Measurements from ENCODE around the gene PLEKHH2.

Gene PLEKHH2

DNA sequence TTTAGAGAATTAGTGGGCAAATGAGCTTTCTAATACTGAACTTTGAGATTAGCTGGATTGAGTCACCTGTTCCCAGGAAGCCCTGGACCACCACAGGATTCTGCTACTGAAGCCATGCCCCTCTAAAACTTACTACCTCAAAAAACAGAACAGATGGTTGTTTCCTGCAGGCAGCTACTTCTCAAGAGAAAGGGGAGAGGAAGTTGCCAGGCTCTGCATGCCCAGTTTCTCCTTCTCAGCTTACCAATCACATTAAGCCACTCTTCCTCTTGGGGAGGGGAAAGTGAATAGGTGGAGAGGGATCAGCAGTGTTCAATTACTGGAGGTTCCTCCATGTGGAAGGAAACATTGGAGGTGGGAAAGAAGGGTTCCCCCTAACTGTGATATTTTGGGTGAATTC, 64.1 kb downstream of the PLEKHH2 start:
- no peak overlapping the region for H3K4me3 ChIP-seq (ENCODE audit: low read length)
- no peaks in the 10 kb centered on the region for H3K36me3 ChIP-seq (ENCODE audit: insufficient read depth, low read length)
- no peak overlapping the region for H3K9ac ChIP-seq (ENCODE audit: low read depth, low read length)
- H3K27me3 ChIP-seq (ENCODE audit: control insufficient read depth, insufficient read depth, low read length) = no peaks in the 10 kb centered on the region
- H3K4me2 ChIP-seq (ENCODE audit: low read length) = no peak overlapping the region
- H3K4me1 ChIP-seq (ENCODE audit: control insufficient read depth, insufficient read depth, low read length) = no peaks in the 10 kb centered on the region
- H3K9me3 ChIP-seq (replicated peaks; ENCODE audit: low read length) = no peaks in the 10 kb centered on the region

DNA sequence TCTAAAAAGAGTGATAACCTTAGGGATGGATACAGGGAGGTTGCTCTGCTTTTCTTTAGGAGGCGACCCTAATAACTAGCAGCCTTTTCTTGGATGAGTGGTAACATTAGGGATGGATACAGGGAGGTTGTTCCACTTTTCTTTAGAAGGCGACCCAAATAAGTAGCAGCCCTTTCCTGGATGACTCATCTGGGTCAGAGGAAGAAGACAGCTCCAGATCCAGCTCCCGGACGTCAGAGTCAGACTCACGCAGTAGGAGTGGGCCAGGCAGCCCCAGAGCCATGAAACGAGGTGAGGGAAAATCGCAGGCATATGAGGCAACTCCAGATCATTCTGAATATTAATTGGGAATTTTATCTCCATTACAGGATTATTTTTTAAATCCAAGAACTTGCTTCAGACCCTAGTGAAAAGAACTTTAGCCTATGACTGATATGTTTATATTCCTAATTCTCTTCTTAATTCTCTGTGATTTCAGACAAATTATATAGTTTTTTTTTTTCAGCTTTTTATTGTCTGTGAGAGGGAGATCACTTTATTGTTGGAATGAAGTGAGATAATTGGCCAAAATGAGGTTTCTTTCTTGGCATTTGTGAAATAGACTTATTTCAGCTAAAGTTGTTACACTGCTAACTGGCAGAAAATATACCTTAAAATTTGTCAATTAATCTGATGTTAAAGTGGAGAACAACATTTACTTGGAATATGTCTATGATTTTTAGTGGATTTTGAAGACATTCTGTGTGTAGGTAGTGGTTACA, 70.4 kb downstream of the PLEKHH2 start:
- no peaks in the 10 kb centered on the region for H3K36me3 ChIP-seq (ENCODE audit: insufficient read depth, low read length)
- peaks cover 17% of the 10 kb centered on the region for H3K4me1 ChIP-seq (ENCODE audit: control insufficient read depth, insufficient read depth, low read length)
- no peak overlapping the region for H3K4me2 ChIP-seq (ENCODE audit: low read length)
- H3K9me3 ChIP-seq (replicated peaks; ENCODE audit: low read length) = no peaks in the 10 kb centered on the region
- H3K4me3 ChIP-seq (ENCODE audit: low read length) = no peak overlapping the region
- H3K9ac ChIP-seq (ENCODE audit: low read depth, low read length) = no peak overlapping the region
- no peaks in the 10 kb centered on the region for H3K27me3 ChIP-seq (ENCODE audit: control insufficient read depth, insufficient read depth, low read length)

DNA sequence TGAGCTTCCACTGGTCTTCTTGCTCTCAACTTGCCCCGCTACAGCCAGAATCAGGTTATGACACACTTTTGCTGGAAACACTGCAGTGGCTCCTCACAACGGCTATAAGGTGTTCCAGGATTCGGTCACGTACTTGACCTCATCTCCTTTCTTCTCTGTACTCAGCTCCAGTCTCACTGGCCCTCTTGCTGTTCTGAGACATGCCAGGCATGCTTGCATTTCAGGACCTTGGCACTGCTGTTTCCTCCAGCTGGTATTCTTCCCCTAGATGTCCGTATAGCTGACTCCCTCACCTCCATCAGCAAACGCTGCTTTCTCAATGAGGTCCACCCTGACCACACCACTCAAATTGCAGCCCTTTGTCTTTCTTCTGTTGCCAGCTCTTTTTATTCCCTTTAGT, 71.1 kb downstream of the PLEKHH2 start:
- no peaks in the 10 kb centered on the region for H3K9me3 ChIP-seq (replicated peaks; ENCODE audit: low read length)
- no peaks in the 10 kb centered on the region for H3K36me3 ChIP-seq (ENCODE audit: insufficient read depth, low read length)
- no peaks in the 10 kb centered on the region for H3K27me3 ChIP-seq (ENCODE audit: control insufficient read depth, insufficient read depth, low read length)
- H3K9ac ChIP-seq (ENCODE audit: low read depth, low read length) = no peak overlapping the region
- peaks cover 18% of the 10 kb centered on the region for H3K4me1 ChIP-seq (ENCODE audit: control insufficient read depth, insufficient read depth, low read length)
- H3K4me2 ChIP-seq (ENCODE audit: low read length) = no peak overlapping the region
- H3K4me3 ChIP-seq (ENCODE audit: low read length) = no peak overlapping the region

DNA sequence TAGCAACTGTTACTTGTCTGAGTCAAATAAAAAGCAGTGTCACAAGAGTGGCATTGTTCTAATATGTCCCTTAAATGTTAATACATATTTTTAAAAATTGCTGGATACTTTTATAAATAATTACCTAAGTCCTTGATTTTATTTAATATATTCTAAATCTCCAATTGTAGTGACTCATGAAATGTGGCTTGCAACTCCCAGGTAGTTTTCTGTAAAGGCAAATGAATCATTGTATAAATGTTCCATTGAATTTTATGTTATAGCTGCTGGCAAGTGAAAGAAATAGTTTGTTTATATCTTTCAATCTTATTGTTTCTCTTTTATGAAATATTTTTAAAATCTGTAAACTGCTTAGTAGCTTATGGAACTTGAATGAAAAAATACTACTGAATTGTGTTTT, 71.8 kb downstream of the PLEKHH2 start:
- no peaks in the 10 kb centered on the region for H3K36me3 ChIP-seq (ENCODE audit: insufficient read depth, low read length)

DNA sequence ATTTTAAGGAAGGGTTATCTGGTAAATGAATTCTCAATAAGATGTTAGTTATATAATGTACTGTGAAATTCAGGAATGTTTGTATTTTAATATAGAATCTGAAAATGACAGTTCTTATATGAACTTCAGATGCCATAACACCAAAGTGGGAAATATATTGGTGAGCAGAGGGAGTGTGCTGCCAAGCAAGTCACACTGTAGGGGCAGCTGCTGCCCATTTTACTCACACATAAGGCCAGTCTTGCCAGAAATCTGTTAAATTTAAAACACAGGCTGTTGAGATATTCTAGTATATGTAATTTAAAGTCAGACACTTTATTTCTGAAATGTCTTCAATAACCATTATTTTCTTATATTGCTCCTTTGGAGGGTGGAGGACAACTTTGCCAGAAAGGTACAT, 73.8 kb downstream of the PLEKHH2 start:
- Histone ChIP-seq H3K36me3 (ENCODE audit: insufficient read depth, low read length) (no peaks in the 10 kb centered on the region), H3K4me1 (ENCODE audit: control insufficient read depth, insufficient read depth, low read length) (peaks cover 44% of the 10 kb centered on the region), H3K4me3 (ENCODE audit: low read length) (no peak overlapping the region), H3K4me2 (ENCODE audit: low read length) (no peak overlapping the region), H3K27me3 (ENCODE audit: control insufficient read depth, insufficient read depth, low read length) (no peaks in the 10 kb centered on the region), H3K9me3 (replicated peaks; ENCODE audit: low read length) (no peaks in the 10 kb centered on the region), H3K9ac (ENCODE audit: low read depth, low read length) (no peak overlapping the region)

More for the DNA sequence above, 71.8 kb downstream of the PLEKHH2 start:
- Histone ChIP-seq H3K4me3 (ENCODE audit: low read length) (no peak overlapping the region), H3K9me3 (replicated peaks; ENCODE audit: low read length) (no peaks in the 10 kb centered on the region), H3K4me2 (ENCODE audit: low read length) (no peak overlapping the region), H3K27me3 (ENCODE audit: control insufficient read depth, insufficient read depth, low read length) (no peaks in the 10 kb centered on the region), H3K4me1 (ENCODE audit: control insufficient read depth, insufficient read depth, low read length) (peaks cover 25% of the 10 kb centered on the region), H3K9ac (ENCODE audit: low read depth, low read length) (no peak overlapping the region)

- Histone ChIP-seq H3K9ac (ENCODE audit: low read depth, low read length) (peak overlapping the region; percentile 7), H3K4me2 (ENCODE audit: low read length) (peak overlapping the region; percentile 67), H3K4me1 (ENCODE audit: control insufficient read depth, insufficient read depth, low read length) (peaks cover 27% of the 10 kb centered on the region), H3K27me3 (ENCODE audit: control insufficient read depth, insufficient read depth, low read length) (no peaks in the 10 kb centered on the region), H3K9me3 (replicated peaks; ENCODE audit: low read length) (no peaks in the 10 kb centered on the region), H3K4me3 (ENCODE audit: low read length) (no peak overlapping the region), H3K36me3 (ENCODE audit: insufficient read depth, low read length) (no peaks in the 10 kb centered on the region)
These were observed 77.1 kb downstream of the PLEKHH2 start for GRCh38 chr2:43714164-43714563.

DNA sequence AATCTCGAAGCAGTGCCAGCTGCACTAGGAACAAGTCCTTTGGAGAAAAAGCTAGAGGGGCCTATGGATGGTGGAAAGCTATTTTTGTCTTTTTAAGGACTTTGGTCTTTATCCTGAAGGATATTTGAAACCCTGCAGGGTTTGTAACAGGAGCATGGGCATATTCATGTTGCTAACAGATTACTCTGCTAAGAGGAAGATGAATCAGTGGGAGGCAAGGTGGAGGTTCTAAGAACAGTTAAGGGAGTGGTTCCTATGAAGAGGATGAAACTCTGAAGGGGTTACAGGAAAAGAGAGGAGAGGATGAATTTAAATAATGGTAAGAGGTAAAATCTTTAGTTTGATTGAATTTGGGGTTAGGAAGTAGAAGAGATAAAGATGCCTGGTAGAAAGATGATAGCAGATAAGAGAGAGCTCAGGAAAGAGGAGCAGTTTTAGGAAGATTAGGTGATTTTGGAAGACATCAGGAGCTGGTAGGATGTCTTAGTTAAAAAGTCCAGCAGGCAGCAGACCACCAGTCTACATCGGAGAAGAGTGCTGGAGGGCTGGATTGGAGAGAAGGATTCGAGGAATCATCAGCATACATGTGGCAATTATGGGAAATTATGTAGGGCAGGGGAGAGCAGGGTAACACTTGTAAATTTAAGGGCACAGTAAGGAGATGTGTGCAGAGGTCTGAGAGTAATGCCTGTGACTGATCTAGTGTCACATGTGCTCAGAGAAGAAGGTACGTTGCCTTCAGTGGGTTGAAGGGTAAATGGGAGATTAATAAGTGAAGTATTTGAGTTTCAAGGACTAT, 78.4 kb downstream of the PLEKHH2 start:
- H3K4me3 ChIP-seq (ENCODE audit: low read length) = no peak overlapping the region
- no peaks in the 10 kb centered on the region for H3K9me3 ChIP-seq (replicated peaks; ENCODE audit: low read length)
- peaks cover 27% of the 10 kb centered on the region for H3K4me1 ChIP-seq (ENCODE audit: control insufficient read depth, insufficient read depth, low read length)
- no peak overlapping the region for H3K4me2 ChIP-seq (ENCODE audit: low read length)
- no peak overlapping the region for H3K9ac ChIP-seq (ENCODE audit: low read depth, low read length)
- H3K27me3 ChIP-seq (ENCODE audit: control insufficient read depth, insufficient read depth, low read length) = no peaks in the 10 kb centered on the region
- no peaks in the 10 kb centered on the region for H3K36me3 ChIP-seq (ENCODE audit: insufficient read depth, low read length)

GRCh38 chr2:43717322-43717721, 80.3 kb downstream of the PLEKHH2 start:
- Histone ChIP-seq H3K9ac (ENCODE audit: low read depth, low read length) (no peak overlapping the region), H3K4me3 (ENCODE audit: low read length) (no peak overlapping the region), H3K4me2 (ENCODE audit: low read length) (no peak overlapping the region), H3K4me1 (ENCODE audit: control insufficient read depth, insufficient read depth, low read length) (peaks cover 27% of the 10 kb centered on the region), H3K9me3 (replicated peaks; ENCODE audit: low read length) (no peaks in the 10 kb centered on the region), H3K27me3 (ENCODE audit: control insufficient read depth, insufficient read depth, low read length) (no peaks in the 10 kb centered on the region), H3K36me3 (ENCODE audit: insufficient read depth, low read length) (no peaks in the 10 kb centered on the region)

DNA sequence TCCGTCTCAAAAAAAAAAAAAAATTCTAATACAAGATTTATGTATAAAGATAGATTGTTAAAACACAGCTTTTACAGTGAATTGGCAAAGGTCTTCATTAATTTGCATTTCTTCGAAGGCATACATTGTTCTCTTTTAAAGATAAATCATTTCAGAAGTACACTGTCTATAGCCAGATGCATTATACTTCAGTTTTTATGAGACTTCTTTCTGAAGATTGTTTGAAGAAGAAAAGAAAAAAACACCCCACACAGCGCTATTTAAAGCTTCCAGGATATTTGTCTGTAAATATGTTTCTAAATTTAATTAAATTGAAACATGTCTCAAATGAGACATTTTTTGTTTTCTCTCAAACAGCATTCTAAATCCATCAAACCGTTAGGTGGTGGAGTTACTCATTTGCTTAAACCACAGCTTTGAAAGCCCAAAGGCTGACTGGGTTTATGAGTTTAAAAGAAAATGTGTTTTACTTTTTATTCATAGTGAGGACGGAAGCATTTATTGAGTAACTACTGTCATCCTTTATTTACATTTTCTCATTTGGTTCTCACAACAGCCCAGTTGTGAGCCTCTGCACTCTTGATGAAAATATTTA, 81.6 kb downstream of the PLEKHH2 start:
- Histone ChIP-seq H3K27me3 (ENCODE audit: control insufficient read depth, insufficient read depth, low read length) (no peaks in the 10 kb centered on the region), H3K4me3 (ENCODE audit: low read length) (no peak overlapping the region), H3K36me3 (ENCODE audit: insufficient read depth, low read length) (no peaks in the 10 kb centered on the region), H3K4me2 (ENCODE audit: low read length) (no peak overlapping the region), H3K4me1 (ENCODE audit: control insufficient read depth, insufficient read depth, low read length) (peaks cover 22% of the 10 kb centered on the region), H3K9me3 (replicated peaks; ENCODE audit: low read length) (no peaks in the 10 kb centered on the region), H3K9ac (ENCODE audit: low read depth, low read length) (no peak overlapping the region)

DNA sequence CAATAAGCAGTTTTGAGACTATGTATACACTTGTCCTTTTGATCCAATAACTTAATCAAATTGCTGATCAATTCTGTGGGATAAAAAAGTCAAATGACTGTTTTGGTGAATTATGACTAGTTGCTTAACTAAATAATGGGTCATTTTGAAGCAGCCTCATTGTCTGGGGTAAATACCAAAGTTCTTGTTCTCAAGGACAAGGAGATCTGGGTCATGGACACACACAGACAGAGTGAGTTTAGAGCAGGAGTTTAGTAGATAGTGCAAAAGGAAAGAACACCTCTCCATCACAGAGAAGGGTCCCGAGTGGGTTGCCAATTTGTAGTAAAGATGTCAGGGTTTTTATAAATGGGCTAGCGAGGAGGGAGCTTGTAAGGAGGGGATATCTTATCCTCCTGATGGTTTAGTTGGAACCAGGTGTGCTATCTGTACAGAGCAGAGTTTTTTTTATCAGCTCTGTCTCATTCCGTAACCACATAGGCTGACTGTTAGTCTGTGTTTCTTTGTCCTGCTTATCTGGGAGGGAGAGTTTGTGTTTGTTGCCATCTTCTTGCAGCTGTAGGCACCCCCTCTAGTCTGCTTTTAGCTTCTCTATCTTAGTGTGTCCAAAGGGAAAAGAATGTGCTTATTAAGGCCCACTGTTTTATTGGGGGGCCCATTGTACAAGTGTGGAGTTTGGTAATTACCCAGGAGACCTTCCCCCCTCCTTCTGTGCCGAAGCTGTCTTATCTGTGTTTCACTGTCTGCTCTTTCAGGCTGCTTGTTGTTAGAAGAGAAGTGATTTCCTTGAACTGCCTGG, 87.9 kb downstream of the PLEKHH2 start:
- Histone ChIP-seq H3K4me1 (ENCODE audit: control insufficient read depth, insufficient read depth, low read length) (peaks cover 9% of the 10 kb centered on the region), H3K9me3 (replicated peaks; ENCODE audit: low read length) (no peaks in the 10 kb centered on the region), H3K4me3 (ENCODE audit: low read length) (no peak overlapping the region), H3K27me3 (ENCODE audit: control insufficient read depth, insufficient read depth, low read length) (no peaks in the 10 kb centered on the region), H3K36me3 (ENCODE audit: insufficient read depth, low read length) (no peaks in the 10 kb centered on the region), H3K4me2 (ENCODE audit: low read length) (no peak overlapping the region), H3K9ac (ENCODE audit: low read depth, low read length) (no peak overlapping the region)

DNA sequence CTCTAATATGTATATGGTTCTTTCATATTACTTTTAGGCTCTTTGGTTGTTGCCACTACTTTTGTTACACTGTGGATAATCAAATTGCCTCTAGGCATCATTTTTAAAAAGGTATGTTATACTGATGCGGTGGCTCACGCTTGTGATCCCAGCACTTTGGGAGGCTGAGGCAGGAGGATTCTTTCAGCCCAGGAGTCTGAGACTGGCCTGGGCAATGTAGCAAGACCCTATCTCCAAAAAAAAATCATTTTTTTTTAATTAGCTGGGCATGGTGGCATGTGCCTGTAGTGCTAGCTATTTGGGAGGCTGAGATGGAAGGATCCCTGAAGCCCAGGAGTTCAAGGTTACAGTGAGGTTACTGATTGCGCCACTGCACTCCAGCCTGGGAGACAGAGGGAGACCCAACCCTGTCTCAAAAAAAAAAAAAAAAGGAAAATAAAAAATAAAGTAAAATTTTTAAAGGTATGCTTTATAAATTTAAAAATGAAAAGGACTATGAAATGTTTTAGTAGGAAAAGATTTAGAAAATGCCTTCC, 88.7 kb downstream of the PLEKHH2 start:
- H3K9me3 ChIP-seq (replicated peaks; ENCODE audit: low read length) = no peaks in the 10 kb centered on the region
- H3K27me3 ChIP-seq (ENCODE audit: control insufficient read depth, insufficient read depth, low read length) = no peaks in the 10 kb centered on the region
- no peaks in the 10 kb centered on the region for H3K36me3 ChIP-seq (ENCODE audit: insufficient read depth, low read length)
- H3K4me1 ChIP-seq (ENCODE audit: control insufficient read depth, insufficient read depth, low read length) = peaks cover 11% of the 10 kb centered on the region
- H3K4me2 ChIP-seq (ENCODE audit: low read length) = no peak overlapping the region
- no peak overlapping the region for H3K9ac ChIP-seq (ENCODE audit: low read depth, low read length)
- H3K4me3 ChIP-seq (ENCODE audit: low read length) = no peak overlapping the region

All from skeletal muscle satellite cell (primary cell).